HEK293 (cell line): ENCODE measurements around the gene BTAF1.

ENCODE experiments used
- AEBP2 ChIP-seq: fragments of 450-650 bp; formaldehyde crosslinking; IDR thresholded peaks from 2 replicates; pipeline ENCODE4 v1.5.1; 2016; ENCODE audit warnings: missing biosample characterization, missing genetic modification characterization, borderline replicate concordance
- CTCF ChIP-seq: fragments of 450-650 bp; formaldehyde crosslinking; IDR thresholded peaks from 2 replicates; pipeline ENCODE4 v1.5.1; 2016; ENCODE audit warnings: missing biosample characterization, missing genetic modification characterization
- ELK4 ChIP-seq: IDR thresholded peaks from 2 replicates; pipeline ENCODE4 v1.6.1; 2011; ENCODE audit warnings: mild to moderate bottlenecking, low read depth, low read length, borderline replicate concordance
- SP2 ChIP-seq: fragments of 450-650 bp; formaldehyde crosslinking; IDR thresholded peaks from 2 replicates; pipeline ENCODE4 v1.5.1; 2016; ENCODE audit warnings: missing biosample characterization, missing genetic modification characterization
- ZFP3 ChIP-seq: fragments of 450-650 bp; formaldehyde crosslinking; IDR thresholded peaks from 2 replicates; pipeline ENCODE4 v1.5.1; 2016; ENCODE audit warnings: low read depth, missing biosample characterization, missing genetic modification characterization
- ZNF23 ChIP-seq: fragments of 450-650 bp; formaldehyde crosslinking; IDR thresholded peaks from 2 replicates; pipeline ENCODE4 v1.5.1; 2016; ENCODE audit warnings: missing biosample characterization, missing genetic modification characterization, borderline replicate concordance
- ZNF239 ChIP-seq: fragments of 450-650 bp; formaldehyde crosslinking; IDR thresholded peaks from 2 replicates; pipeline ENCODE4 v1.5.1; 2016; ENCODE audit warnings: missing biosample characterization, missing genetic modification characterization
- ZNF555 ChIP-seq: fragments of 450-650 bp; formaldehyde crosslinking; conservative IDR thresholded peaks from 2 replicates; pipeline ENCODE4 v1.5.1; 2017; ENCODE audit warnings: missing biosample characterization, mild to moderate bottlenecking, missing genetic modification characterization, inconsistent platforms
- ZNF658 ChIP-seq: fragments of 450-650 bp; formaldehyde crosslinking; IDR thresholded peaks from 2 replicates; pipeline ENCODE4; 2016; ENCODE audit warnings: missing biosample characterization, missing genetic modification characterization
- ZNF791 ChIP-seq: fragments of 450-650 bp; formaldehyde crosslinking; IDR thresholded peaks from 2 replicates; pipeline ENCODE4 v1.5.1; 2016; ENCODE audit warnings: missing biosample characterization, missing genetic modification characterization
- TF ChIP-seq, protein P1 (sequence below): fragments of 450-650 bp; IDR thresholded peaks from 2 replicates; pipeline ENCODE4 v1.5.1; 2018; ENCODE audit warnings: missing biosample characterization, missing genetic modification characterization

- TF ChIP-seq ZNF791 (tag by site-specific recombination) (no peak), ZFP3 (tag by site-specific recombination) (no peak), CTCF (no peak), ELK4 (no peak), SP2 (tag by site-specific recombination) (no peak), ZNF23 (tag by site-specific recombination) (no peak), ZNF239 (tag by site-specific recombination) (no peak), ZNF555 (tag by site-specific recombination) (no peak), AEBP2 (tag by site-specific recombination) (no peak), ZNF658 (no peak)
- TF ChIP-seq, protein P1, sequence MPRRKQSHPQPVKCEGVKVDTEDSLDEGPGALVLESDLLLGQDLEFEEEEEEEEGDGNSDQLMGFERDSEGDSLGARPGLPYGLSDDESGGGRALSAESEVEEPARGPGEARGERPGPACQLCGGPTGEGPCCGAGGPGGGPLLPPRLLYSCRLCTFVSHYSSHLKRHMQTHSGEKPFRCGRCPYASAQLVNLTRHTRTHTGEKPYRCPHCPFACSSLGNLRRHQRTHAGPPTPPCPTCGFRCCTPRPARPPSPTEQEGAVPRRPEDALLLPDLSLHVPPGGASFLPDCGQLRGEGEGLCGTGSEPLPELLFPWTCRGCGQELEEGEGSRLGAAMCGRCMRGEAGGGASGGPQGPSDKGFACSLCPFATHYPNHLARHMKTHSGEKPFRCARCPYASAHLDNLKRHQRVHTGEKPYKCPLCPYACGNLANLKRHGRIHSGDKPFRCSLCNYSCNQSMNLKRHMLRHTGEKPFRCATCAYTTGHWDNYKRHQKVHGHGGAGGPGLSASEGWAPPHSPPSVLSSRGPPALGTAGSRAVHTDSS (tag by site-specific recombination), result no peak
Measured at GRCh38 chr10:91896212-91896756, 27.3 kb upstream of the BTAF1 start.
